ENCODE measurements around the gene GPR141. TPM values are rescaled to one million over a fixed set of nuclear protein-coding genes. Genes with fewer than 3 reads are reported as not detected.

Gene GPR141, protein sequence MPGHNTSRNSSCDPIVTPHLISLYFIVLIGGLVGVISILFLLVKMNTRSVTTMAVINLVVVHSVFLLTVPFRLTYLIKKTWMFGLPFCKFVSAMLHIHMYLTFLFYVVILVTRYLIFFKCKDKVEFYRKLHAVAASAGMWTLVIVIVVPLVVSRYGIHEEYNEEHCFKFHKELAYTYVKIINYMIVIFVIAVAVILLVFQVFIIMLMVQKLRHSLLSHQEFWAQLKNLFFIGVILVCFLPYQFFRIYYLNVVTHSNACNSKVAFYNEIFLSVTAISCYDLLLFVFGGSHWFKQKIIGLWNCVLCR
- polyA plus RNA-seq (not detected in 3 replicates), polyA minus RNA-seq (not detected in 3 replicates)
- polyA plus RNA-seq (2011; ENCODE audit: low read depth) = not detected
- not detected in 2 replicates for polyA plus RNA-seq (2011; cell fraction: cytosol; rRNA removed)
- not detected in 2 replicates for polyA plus RNA-seq (2011; cell fraction: nucleus; rRNA removed)
- not detected in 2 replicates for polyA plus RNA-seq (2012; ENCODE audit: low replicate concordance)
- not detected for polyA minus RNA-seq (2011; cell fraction: cytosol; rRNA and poly(A)+ RNA removed)
- polyA minus RNA-seq (2011; cell fraction: nucleus; rRNA and poly(A)+ RNA removed) = not detected in 2 replicates

DNA sequence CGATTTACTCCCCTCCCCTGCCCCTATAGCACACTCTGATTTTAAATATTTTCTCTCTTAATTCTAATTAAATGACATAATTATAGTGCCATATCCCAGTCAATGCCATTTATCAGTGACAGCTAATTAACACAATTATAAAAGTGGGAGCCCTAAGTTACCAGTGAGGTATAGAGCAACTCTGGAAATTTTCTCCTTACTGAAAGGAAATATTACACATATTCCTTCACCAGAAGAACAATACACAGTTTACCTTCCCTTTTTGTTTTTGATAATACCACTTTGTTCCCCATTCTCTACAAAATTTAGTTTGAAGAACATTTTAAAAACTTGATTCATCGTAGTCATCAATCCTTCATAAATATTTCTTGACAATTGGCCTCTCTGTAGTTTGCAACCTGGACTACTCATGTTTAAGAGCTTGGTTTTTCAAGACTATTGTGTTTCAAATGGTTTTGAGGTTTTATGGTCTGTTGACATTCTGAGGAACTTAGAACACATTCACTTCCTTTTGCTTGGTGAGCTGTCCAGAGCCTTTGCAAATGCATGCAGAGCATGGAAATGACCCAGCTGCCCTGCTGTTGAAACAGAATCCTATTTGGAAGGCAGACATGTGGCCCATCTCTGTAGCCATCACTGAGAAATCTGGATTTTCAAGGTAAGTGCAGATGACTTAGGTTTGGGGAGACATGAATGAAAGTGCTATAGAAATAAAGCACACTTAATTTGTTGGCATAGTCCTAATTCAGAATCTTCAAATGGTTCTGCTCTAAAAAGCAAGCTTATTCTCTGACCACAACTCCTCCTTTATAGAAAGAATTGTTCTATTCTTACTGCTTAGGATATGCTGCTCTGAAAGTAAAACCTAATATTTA is at the start of gene GPR141:
TSS of gene GPR141 (plus strand) at position 521 of the 875 bp plus-strand sequence. CDS start 56,628 bp downstream, outside the sequence.
- Histone ChIP-seq H3K27me3 (ENCODE audit: control insufficient read depth, extremely low read depth, insufficient read depth, low read length) (no peaks in the 10 kb centered on the region), H3K4me2 (ENCODE audit: control insufficient read depth, extremely low read depth, insufficient read depth, low read depth, low read length) (no peak within 1 kb of the TSS), H4K20me1 (ENCODE audit: control insufficient read depth, extremely low read depth, insufficient read depth, low read length) (no peaks in the 10 kb centered on the region), H3K9me1 (ENCODE audit: control insufficient read depth, extremely low read depth, insufficient read depth, low read length) (no peaks in the 10 kb centered on the region), H3K9me3 (ENCODE audit: control insufficient read depth, low read depth, low read length) (no peaks in the 10 kb centered on the region), H3K4me3 (ENCODE audit: control insufficient read depth in 2 of 3, extremely low read depth in 1 of 3, insufficient read depth in 2 of 3, low read depth in 1 of 3, low read length in 3 of 3) (no peak within 1 kb of the TSS), H3K36me3 (ENCODE audit: control insufficient read depth in 2 of 2, extremely low read depth in 1 of 2, insufficient read depth in 2 of 2, low read length in 2 of 2) (no peaks in the 10 kb centered on the region), H3K4me1 (ENCODE audit: control insufficient read depth, extremely low read depth, insufficient read depth, low read length) (no peaks in the 10 kb centered on the region), H3K9ac (ENCODE audit: control insufficient read depth, extremely low read depth, insufficient read depth, low read length) (no peak within 1 kb of the TSS), H3K79me2 (ENCODE audit: control insufficient read depth, insufficient read depth, low read length) (no peaks in the 10 kb centered on the region), H2AFZ (ENCODE audit: control insufficient read depth, low read length) (no peak within 1 kb of the TSS), H3K27ac (ENCODE audit: control insufficient read depth, insufficient read depth, low read length) (no peak within 1 kb of the TSS)
- DNase-seq (ENCODE audit: low read depth, low spot score) = no peak
- dilution Hi-C loops (cut with MboI; ENCODE audit: extremely low pct_ligation_motif_present, low sequenced_read_pairs) = no loop called here
- FAIRE-seq = no peak
- TF ChIP-seq, protein P1, sequence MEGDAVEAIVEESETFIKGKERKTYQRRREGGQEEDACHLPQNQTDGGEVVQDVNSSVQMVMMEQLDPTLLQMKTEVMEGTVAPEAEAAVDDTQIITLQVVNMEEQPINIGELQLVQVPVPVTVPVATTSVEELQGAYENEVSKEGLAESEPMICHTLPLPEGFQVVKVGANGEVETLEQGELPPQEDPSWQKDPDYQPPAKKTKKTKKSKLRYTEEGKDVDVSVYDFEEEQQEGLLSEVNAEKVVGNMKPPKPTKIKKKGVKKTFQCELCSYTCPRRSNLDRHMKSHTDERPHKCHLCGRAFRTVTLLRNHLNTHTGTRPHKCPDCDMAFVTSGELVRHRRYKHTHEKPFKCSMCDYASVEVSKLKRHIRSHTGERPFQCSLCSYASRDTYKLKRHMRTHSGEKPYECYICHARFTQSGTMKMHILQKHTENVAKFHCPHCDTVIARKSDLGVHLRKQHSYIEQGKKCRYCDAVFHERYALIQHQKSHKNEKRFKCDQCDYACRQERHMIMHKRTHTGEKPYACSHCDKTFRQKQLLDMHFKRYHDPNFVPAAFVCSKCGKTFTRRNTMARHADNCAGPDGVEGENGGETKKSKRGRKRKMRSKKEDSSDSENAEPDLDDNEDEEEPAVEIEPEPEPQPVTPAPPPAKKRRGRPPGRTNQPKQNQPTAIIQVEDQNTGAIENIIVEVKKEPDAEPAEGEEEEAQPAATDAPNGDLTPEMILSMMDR (optimal IDR thresholded peaks at IDR 0.05 in 1 of 3, IDR thresholded peaks at IDR 0.05 in 1 of 3, conservative IDR thresholded peaks at IDR 0.05 in 1 of 3; ENCODE audit: extremely low read depth in 1 of 3, insufficient read depth in 2 of 3, low read length in 3 of 3) = no peak
- no peak for TF ChIP-seq EZH2 (IDR thresholded peaks at IDR 0.05; ENCODE audit: low read length)

DNA sequence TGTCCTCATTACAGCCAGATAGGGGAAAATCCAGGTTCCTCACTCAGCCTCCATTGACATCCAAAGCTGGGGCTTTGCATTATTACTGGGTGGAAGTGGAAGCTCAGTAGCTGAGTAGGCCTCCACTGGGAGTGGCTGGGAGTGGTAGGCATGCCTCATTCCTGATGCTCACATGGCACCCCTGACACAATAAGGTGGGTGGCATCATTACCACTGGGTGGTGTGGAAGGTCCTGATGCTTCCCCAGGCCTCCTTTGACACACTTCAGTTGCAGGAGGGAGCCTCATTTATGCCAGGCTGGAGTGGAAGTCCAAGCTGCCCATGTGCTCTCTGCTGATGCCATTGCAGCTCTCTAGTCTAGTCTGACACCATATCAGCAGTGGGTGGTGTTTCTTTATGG is 48.2 kb upstream of the GPR141 start:
- no peaks in the 10 kb centered on the region for H3K27me3 ChIP-seq (ENCODE audit: control insufficient read depth, extremely low read depth, insufficient read depth, low read length)
- TF ChIP-seq, protein P1 (optimal IDR thresholded peaks at IDR 0.05 in 1 of 3, IDR thresholded peaks at IDR 0.05 in 1 of 3, conservative IDR thresholded peaks at IDR 0.05 in 1 of 3; ENCODE audit: extremely low read depth in 1 of 3, insufficient read depth in 2 of 3, low read length in 3 of 3) = no peak
- TF ChIP-seq EZH2 (IDR thresholded peaks at IDR 0.05; ENCODE audit: low read length) = no peak
- no peaks in the 10 kb centered on the region for H3K36me3 ChIP-seq (ENCODE audit: control insufficient read depth in 2 of 2, extremely low read depth in 1 of 2, insufficient read depth in 2 of 2, low read length in 2 of 2)
- FAIRE-seq (no peak), DNase-seq (ENCODE audit: low read depth, low spot score) (no peak)
- dilution Hi-C loops (cut with MboI; ENCODE audit: extremely low pct_ligation_motif_present, low sequenced_read_pairs) = no loop called here
- H3K4me1 ChIP-seq (ENCODE audit: control insufficient read depth, extremely low read depth, insufficient read depth, low read length) = no peaks in the 10 kb centered on the region
- H3K4me2 ChIP-seq (ENCODE audit: control insufficient read depth, extremely low read depth, insufficient read depth, low read depth, low read length) = no peak overlapping the region
- no peaks in the 10 kb centered on the region for H3K79me2 ChIP-seq (ENCODE audit: control insufficient read depth, insufficient read depth, low read length)
- no peaks in the 10 kb centered on the region for H3K9me1 ChIP-seq (ENCODE audit: control insufficient read depth, extremely low read depth, insufficient read depth, low read length)
- no peak overlapping the region for H3K4me3 ChIP-seq (ENCODE audit: control insufficient read depth in 2 of 3, extremely low read depth in 1 of 3, insufficient read depth in 2 of 3, low read depth in 1 of 3, low read length in 3 of 3)
- no peak overlapping the region for H3K9ac ChIP-seq (ENCODE audit: control insufficient read depth, extremely low read depth, insufficient read depth, low read length)
- no peak overlapping the region for H3K27ac ChIP-seq (ENCODE audit: control insufficient read depth, insufficient read depth, low read length)
- H3K9me3 ChIP-seq (ENCODE audit: control insufficient read depth, low read depth, low read length) = no peaks in the 10 kb centered on the region
- H2AFZ ChIP-seq (ENCODE audit: control insufficient read depth, low read length) = no peak overlapping the region
- H4K20me1 ChIP-seq (ENCODE audit: control insufficient read depth, extremely low read depth, insufficient read depth, low read length) = no peaks in the 10 kb centered on the region

Data from keratinocyte (primary cell).